Left hindlimb (tissue), 1 donor: Measurements from ENCODE around the gene TTC34.

ENCODE experiments used
- DNase-seq: peaks from one replicate; pipeline ENCODE4 v3.0.0-alpha.2; 2018

Gene TTC34

GRCh38 chr1:2828586-2829250 is 27.2 kb upstream of the TTC34 start:
- no peak for DNase-seq

- no peak for DNase-seq
Observed at GRCh38 chr1:2826736-2827292, 25.3 kb upstream of the TTC34 start.

- DNase-seq, result no peak
Observed at GRCh38 chr1:2826316-2826715, 24.8 kb upstream of the TTC34 start.

- DNase-seq, result no peak
Observed at GRCh38 chr1:2825487-2826189, 24.1 kb upstream of the TTC34 start.

DNA sequence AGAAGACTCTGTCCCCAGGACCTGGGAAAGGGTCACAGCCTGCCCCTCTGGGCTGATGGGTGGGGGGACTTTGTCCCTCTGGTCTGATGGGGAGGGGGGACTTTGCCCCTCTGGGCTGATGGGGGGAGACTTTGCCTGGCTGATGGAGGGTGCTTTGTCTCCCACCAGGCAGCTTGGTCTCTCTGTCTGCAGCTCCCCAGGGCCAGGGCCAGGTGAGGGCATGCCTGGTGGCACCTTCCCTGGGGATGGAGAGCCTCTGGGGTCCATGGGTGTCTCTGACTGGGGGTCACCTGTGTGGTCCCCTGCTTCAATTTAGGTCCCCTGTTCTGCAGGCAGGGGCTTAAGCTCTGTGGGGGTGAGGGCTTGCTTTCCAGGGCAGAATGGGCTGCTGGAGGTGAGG is 23.5 kb upstream of the TTC34 start:
- no peak for DNase-seq

GRCh38 chr1:2823921-2824610 is 22.6 kb upstream of the TTC34 start:
- DNase-seq, result no peak

DNA sequence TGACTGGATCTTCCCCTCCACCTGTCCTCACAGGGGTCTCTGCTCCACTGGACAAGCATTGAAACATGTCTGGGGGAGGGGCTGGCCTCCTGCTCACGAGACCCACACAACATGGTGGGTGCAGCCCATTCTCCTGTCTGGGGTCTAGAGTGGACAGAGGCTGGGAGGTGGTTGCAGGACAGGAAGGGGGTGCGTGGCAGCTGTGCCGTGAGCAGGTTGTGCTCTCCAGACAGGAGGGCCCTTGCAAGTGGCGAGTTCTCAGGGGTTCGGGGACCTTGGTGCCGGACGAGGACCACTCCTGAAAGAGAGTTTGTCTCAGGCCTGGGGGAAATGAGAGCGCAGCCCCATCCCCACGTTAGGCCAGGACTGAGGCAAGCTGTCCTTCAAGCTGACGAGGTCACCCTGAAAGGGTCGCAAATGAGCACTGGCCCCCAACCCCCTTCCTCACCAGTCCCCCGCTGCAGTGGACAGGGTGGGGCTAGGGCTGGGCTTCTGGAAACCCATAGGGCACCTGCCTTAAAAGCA is 21.2 kb upstream of the TTC34 start:
- peak; percentile 14 for DNase-seq

DNA sequence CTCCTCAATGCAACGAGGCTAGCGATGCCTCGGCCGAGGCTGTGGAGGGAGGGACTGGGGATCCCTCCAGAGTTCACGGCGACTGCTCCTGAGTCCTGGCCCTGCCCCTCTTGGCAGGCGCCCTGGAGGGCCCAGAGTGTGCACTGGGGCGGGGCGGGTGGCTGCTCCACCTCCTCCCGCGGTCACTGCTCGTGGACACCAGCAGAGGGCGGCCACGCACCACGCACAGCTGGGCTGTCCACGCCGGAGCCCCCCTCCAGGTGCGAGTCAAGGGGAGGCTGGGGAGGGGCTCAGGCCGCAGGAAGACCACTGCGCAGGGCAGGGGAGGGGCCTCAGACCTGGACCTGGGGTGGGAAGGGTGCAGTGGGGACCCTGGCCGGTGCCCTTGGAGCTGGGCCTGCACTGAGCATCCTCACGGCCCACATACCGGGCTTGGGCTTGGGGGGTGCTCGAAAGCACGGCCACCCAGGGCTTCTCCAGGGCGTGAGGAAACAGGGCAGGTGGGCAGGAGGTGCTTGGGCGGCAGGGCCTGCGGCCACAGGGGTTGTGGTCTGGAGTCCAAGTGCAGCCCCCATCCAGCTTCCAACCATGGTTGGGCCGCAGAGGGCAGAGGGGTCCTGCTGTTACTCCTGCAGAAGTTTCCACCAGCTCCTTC is 20.6 kb upstream of the TTC34 start:
- peak; percentile 77 for DNase-seq

DNA sequence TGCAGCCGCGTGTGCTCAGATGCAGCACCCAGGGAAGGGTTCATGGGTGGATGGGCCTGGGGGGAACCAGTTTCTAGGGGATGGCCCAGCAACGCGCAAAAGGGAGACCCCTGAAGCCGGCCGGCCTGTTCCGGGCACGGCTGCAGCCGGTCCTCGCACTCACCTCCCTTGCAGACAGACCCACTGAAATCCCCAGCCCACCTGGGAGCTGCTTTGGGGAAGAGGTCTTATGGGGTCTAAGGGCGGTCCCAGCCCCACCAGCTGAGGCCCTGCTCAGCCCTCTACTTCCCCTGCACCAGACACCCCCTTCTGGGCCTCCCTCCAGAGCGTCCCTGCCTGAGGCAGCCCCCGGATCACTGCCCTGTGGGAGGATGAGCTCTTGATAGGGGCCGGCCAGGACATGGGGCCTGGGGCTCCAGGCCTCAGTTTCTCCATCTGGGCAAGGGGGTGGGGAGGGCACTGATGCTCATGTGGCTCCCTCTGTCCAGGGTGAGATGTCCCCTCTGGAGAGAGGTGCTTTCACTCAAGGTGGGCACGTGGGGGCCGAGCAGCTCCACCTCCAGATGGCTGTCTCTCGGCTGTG is 20.0 kb upstream of the TTC34 start:
- peak; percentile 17 for DNase-seq

GRCh38 chr1:2820731-2821372 is 19.4 kb upstream of the TTC34 start:
- peak; percentile 13 for DNase-seq

DNA sequence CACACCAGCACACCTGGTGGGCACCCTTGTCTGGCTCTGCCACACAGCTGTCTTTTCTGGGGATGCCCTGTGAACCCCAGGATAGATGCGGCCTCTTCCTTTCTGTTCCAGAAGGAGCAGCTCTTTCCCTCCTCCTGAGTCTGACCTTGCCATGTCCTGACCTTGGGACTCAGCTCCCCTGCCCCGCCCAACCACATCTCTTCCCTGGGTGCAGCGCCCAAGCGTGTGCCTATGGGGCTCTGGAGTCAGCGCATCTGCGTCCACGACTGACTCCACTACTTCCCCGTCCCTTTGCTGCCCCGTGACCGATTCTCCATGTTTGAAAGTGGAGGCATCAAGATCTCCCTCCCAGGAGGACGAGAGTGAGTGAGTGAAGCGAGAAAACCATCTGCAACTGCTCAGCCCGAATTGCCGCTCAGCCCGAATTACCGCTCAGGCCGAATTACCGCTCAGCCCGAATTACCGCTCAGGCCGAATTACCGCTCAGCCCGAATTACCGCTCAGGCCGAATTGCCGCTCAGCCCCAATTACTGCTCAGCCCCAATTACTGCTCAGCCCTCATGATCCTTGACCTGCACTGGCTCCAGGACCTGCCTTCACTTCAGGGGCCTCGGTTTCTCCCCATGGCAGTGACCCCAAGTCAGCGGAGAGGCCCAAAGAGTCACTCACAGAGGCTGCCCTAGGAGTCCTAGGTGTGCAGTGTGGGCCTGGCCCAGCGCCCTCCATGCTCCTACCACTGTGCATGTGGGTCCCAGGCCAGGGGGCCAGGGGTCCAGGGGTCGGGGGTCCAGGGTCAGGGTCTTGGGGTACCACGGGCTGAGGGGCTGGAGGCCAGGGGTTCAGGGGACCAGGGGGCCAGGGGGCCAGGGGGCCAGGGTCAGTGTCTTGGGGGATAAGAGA is 18.6 kb upstream of the TTC34 start:
- peak; percentile 10 for DNase-seq

GRCh38 chr1:2819429-2819828 is 17.9 kb upstream of the TTC34 start:
- DNase-seq, result peak; percentile 11

DNA sequence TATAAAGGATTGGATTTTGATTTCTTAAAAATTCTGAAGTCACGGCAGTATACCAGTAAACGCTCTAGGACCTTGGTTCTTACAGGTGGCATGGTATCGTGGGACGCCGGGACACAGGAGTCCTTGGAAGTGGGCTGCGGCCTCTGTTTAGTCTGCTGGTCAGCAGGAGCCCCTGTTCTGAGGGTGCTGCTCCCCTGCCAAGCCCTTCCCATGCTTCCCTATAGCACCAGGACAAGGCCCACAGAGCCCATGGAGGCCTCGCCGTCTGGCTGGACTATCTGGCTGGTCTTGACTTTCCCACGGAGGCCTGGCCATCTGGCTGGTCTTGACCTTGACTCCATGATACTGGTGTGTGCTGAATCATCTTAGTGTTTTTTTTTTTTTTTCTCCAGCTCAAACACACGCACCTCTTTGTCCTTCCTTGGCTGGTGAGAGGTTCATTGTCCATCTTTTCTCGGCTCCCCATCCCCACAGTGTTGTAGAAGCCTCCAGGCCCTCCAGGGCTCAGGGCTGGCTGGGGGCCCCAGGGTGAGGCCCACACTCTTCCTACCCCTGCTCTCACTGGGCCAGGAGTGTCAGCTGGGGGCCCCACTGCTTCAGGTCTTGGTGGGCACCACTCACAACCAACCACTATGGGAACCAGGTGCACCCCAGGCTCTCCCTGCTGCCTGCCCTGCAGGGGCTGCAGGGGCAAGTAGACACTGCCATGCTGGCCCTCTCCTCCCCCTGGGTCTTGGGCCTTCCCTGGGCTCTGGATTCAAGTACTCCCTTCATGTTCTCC is 16.5 kb upstream of the TTC34 start:
- DNase-seq, result peak; percentile 10

GRCh38 chr1:2816786-2817185 is 15.3 kb upstream of the TTC34 start:
- no peak for DNase-seq

DNA sequence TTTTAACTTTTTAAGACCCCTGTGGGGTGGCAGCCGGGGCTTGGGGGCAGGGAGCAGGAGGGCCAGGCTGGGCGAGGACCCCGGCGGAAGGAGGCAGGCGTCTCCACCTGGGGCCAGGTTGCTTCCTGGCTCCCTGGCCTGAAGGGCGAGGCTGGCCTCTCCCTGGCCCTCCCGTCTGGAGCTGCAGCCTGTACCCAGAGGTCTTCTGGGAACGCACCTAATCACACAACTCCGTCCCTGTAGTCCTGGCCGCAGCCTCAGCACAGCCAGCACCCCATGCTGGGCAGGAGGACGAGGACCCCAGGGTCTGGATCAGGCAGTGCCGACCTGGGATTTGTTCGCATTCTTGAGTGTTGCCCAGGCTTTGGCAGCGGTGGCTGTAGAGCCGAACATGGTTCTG is 14.1 kb upstream of the TTC34 start:
- no peak for DNase-seq

GRCh38 chr1:2814511-2815075 is 13.1 kb upstream of the TTC34 start:
- DNase-seq, result no peak

DNA sequence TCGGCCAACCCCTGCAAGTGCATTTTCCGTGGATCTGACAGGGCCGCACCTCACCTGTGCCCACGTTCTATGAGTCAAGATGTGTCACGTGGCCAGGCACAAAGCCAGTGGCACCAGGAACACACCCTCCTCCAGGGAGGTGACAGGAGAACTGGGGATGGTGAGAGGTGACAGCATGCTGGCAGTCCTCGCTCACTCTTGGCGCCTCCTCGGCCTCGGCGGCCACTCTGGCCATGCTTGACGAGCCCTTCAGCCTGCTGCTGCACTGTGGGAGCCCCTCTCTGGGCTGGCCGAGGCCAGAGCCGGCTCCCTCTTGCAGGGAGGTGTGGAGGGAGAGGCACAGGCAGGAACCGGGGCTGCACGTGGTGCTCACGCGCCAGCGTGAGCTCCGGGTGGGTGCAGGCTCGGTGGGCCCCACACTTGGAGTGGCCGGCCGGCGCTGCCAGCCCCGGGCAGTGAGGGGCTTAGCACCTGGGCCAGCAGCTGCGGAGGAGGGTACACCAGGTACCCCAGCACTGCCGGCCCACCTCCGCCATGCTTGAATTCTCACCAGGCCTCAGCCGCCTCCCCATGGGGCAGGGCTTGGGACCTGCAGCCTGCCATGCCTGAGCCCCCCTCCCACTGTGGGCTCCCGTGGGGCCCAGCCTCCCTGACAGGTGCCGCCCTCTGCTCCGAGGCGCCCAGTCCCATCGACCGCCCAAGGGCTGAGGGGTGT is 11.6 kb upstream of the TTC34 start:
- no peak for DNase-seq

DNA sequence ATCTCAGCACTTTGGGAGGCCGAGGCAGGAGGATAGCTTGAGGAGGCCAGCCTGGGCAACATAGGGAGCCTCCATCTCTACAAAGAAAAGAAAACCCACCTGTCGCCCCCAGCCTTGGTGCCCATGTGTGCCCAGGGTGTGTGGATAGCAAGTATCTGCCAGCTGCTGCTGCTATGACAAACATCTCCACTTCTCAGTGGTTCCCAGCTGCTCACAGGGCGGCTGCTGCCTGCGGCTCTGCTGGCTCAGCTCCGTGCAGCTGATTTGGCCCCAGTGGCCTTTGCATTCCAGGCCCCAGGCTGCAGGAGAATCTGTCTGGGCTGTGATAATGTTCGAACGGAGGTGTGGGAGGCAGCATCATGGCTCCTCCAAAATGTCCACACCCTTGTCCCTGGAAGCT is 10.6 kb upstream of the TTC34 start:
- no peak for DNase-seq

- no peak for DNase-seq
Observed at GRCh38 chr1:2811533-2811918, 10.0 kb upstream of the TTC34 start.
